Caco-2 (cell line): ENCODE data around the gene WWP2. TPM values are rescaled to one million over a fixed set of nuclear protein-coding genes. Genes with fewer than 3 reads are reported as not detected.

Experiments
- BruUV-seq: library from RNA; stranded (reverse); fragments of 400-500 nt; replicated peaks from 2 replicates; lab custom pipeline; 2021; lab: Mats Ljungman, UMichigan
- CTCF ChIA-PET: fragments of 300-600 bp; sonication (Branson Sonifier 250); formaldehyde crosslinking; loops from one replicate; lab custom pipeline; 2022; ENCODE audit warnings: antibody characterized with exemption; lab: Charles Lee
- POLR2A ChIA-PET: fragments of 300-600 bp; sonication (Branson Sonifier 250); formaldehyde crosslinking; loops from one replicate; lab custom pipeline; 2022; ENCODE audit warnings: antibody characterized with exemption; lab: Charles Lee
- DNase-seq, 2 experiments: peaks; one replicate each; pipeline versions ENCODE4 v3.0.0 to v3.0.0-alpha.2; 2020 to 2022
- H3K27me3 ChIP-seq: replicated peaks from 2 replicates; pipeline ENCODE4 v1.6.0; 2011; ENCODE audit warnings: low read length; ENCODE audit not compliant: control insufficient read depth, insufficient read depth
- H3K36me3 ChIP-seq: 2 replicates; pipeline ENCODE4 v1.5.1; 2011; ENCODE audit warnings: low read length; ENCODE audit not compliant: control insufficient read depth, insufficient read depth
- H3K4me1 ChIP-seq: fragments of 250-450 bp; sonication (Bioruptor Pico); 2 replicates; pipeline ENCODE4 v1.5.1; 2020; ENCODE audit warnings: mild to moderate bottlenecking
- H3K4me3 ChIP-seq: 2 replicates; pipeline ENCODE4 v1.5.1; 2011; ENCODE audit warnings: low read depth, mild to moderate bottlenecking, control low read depth, low read length
- H3K9me3 ChIP-seq: fragments of 250-450 bp; sonication (Bioruptor Pico); 2 replicates; pipeline ENCODE4 v1.5.1; 2020; ENCODE audit warnings: mild to moderate bottlenecking, moderate library complexity
- H3K27ac Mint-ChIP-seq: one replicate; pipeline ENCODE4 v1.8.0; 2022; ENCODE audit warnings: mixed read lengths; ENCODE audit not compliant: unreplicated experiment
- H3K27me3 Mint-ChIP-seq: one replicate; pipeline ENCODE4 v1.8.0; 2022; ENCODE audit warnings: mixed read lengths; ENCODE audit not compliant: insufficient read depth, unreplicated experiment
- H3K36me3 Mint-ChIP-seq: one replicate; pipeline ENCODE4 v1.8.0; 2022; ENCODE audit warnings: mild to moderate bottlenecking, mixed read lengths; ENCODE audit not compliant: insufficient read depth, unreplicated experiment
- H3K4me1 Mint-ChIP-seq: one replicate; pipeline ENCODE4 v1.8.0; 2022; ENCODE audit warnings: low read depth, mixed read lengths; ENCODE audit not compliant: unreplicated experiment
- H3K4me3 Mint-ChIP-seq: one replicate; pipeline ENCODE4 v1.8.0; 2022; ENCODE audit warnings: mild to moderate bottlenecking, moderate library complexity, mixed read lengths; ENCODE audit not compliant: unreplicated experiment
- H3K9me3 Mint-ChIP-seq: one replicate; pipeline ENCODE4 v1.8.0; 2022; ENCODE audit warnings: mixed read lengths; ENCODE audit not compliant: unreplicated experiment
- intact Hi-C: fragments of 100-400 bp; cut with micrococcal nuclease; formaldehyde crosslinking; loops from one replicate; pipeline ENCODE4 v1.10.0; 2022; ENCODE audit not compliant: unreplicated experiment
- total RNA-seq: library from RNA; stranded (reverse); gene quantifications from 2 replicates; pipeline ENCODE4 v1.2.3, GENCODE V29; 2022
- TF ChIP-seq, protein P1 (sequence below), 2 experiments: fragments of 200-600 bp in 1 of 2; IDR thresholded peaks; 1 replicate in 1 of 2; 2 replicates in 1 of 2; pipeline versions ENCODE4 v1.5.1 to v1.8.0; 2011 to 2022; ENCODE audit warnings: antibody characterized with exemption in 1 of 2, control low read depth in 1 of 2, inconsistent platforms in 1 of 2, low read depth in 1 of 2, low read length in 1 of 2, mild to moderate bottlenecking in 1 of 2, moderate library complexity in 1 of 2; ENCODE audit not compliant: insufficient read depth in 1 of 2, severe bottlenecking in 1 of 2, unreplicated experiment in 1 of 2

The WWP2 gene
- total RNA-seq, 1 experiment from 2014 or later = 39.7 TPM

DNA sequence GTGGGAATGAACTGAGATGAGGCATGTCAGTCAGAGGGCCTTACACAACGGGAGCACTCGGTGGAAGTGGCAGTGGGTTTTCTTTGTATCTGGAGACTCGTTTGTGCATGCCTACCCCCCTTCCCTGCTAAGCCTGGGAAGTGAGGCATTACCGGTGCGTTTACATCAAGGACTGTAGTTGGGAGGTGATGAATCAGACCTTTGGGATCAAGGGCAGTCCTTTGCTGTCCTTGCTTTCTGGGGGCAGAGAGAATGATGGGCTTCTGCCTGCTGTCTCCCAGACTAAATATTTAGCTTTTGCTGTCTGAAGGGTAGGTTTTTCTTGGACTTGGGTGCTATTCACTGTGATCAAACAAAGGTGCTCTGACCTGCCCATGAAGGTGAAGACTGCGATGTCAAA, 83.0 kb downstream of the WWP2 start:
- no peak overlapping the region for H3K27ac Mint-ChIP-seq
- H3K9me3 Mint-ChIP-seq = no peaks in the 10 kb centered on the region
- Histone ChIP-seq H3K9me3 (no peaks in the 10 kb centered on the region), H3K36me3 (no peaks in the 10 kb centered on the region), H3K27me3 (no peaks in the 10 kb centered on the region), H3K4me3 (no peak overlapping the region), H3K4me1 (no peaks in the 10 kb centered on the region)
- ChIA-PET POLR2A (no interaction called here), CTCF (interaction anchor here (0.5 kb wide), 1 partner anchor 36 kb away, joined by 4 read pairs; no protein-coding TSS in a partner anchor)
- TF ChIP-seq, protein P1, sequence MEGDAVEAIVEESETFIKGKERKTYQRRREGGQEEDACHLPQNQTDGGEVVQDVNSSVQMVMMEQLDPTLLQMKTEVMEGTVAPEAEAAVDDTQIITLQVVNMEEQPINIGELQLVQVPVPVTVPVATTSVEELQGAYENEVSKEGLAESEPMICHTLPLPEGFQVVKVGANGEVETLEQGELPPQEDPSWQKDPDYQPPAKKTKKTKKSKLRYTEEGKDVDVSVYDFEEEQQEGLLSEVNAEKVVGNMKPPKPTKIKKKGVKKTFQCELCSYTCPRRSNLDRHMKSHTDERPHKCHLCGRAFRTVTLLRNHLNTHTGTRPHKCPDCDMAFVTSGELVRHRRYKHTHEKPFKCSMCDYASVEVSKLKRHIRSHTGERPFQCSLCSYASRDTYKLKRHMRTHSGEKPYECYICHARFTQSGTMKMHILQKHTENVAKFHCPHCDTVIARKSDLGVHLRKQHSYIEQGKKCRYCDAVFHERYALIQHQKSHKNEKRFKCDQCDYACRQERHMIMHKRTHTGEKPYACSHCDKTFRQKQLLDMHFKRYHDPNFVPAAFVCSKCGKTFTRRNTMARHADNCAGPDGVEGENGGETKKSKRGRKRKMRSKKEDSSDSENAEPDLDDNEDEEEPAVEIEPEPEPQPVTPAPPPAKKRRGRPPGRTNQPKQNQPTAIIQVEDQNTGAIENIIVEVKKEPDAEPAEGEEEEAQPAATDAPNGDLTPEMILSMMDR (IDR thresholded peaks at IDR 0.05; ENCODE audit: insufficient read depth in 1 of 2, low read depth in 1 of 2, low read length in 1 of 2, severe bottlenecking in 1 of 2, unreplicated experiment in 1 of 2) = no peak
- no peaks in the 10 kb centered on the region for H3K27me3 Mint-ChIP-seq
- no peak overlapping the region for H3K4me3 Mint-ChIP-seq
- no peaks in the 10 kb centered on the region for H3K4me1 Mint-ChIP-seq
- BruUV-seq = no TSS peak
- peaks cover under 1% of the 10 kb centered on the region for H3K36me3 Mint-ChIP-seq
- intact Hi-C loops = no loop called here
- DNase-seq = no peak

DNA sequence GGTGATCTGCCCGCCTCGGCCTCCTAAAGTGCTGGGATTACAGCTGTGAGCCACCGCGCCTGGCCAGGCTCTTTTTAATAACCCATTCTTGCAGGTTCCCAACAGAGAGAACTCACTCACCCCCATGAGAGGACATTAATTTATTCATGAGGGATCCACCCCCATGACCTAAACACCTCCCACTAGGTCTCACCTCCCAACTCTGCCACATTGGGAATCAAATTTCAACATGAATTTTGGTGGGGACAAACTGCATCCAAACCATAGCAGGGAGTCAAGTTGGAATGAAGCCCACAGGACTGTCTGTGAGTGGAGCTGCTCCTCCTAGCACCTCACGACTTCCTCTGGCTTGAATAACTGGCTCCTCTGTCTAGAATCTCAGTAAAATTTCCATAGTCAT, 85.5 kb downstream of the WWP2 start:
- Mint-ChIP-seq H3K36me3 (no peaks in the 10 kb centered on the region), H3K27ac (no peak overlapping the region), H3K9me3 (no peaks in the 10 kb centered on the region), H3K27me3 (no peaks in the 10 kb centered on the region), H3K4me3 (no peak overlapping the region), H3K4me1 (no peaks in the 10 kb centered on the region)
- TF ChIP-seq, protein P1 (IDR thresholded peaks at IDR 0.05; ENCODE audit: insufficient read depth in 1 of 2, low read depth in 1 of 2, low read length in 1 of 2, severe bottlenecking in 1 of 2, unreplicated experiment in 1 of 2) = no peak
- H3K4me3 ChIP-seq = no peak overlapping the region
- intact Hi-C loops = no loop called here
- no peak for DNase-seq
- H3K9me3 ChIP-seq = no peaks in the 10 kb centered on the region
- ChIA-PET CTCF (no interaction called here), POLR2A (no interaction called here)
- H3K27me3 ChIP-seq = no peaks in the 10 kb centered on the region
- H3K36me3 ChIP-seq = no peaks in the 10 kb centered on the region
- H3K4me1 ChIP-seq = no peaks in the 10 kb centered on the region
- no TSS peak for BruUV-seq

- no TSS peak for BruUV-seq
- ChIA-PET POLR2A (no interaction called here), CTCF (interaction anchor here (1.5 kb wide), 1 partner anchor 82 kb away, joined by 5 read pairs; no protein-coding TSS in a partner anchor)
- intact Hi-C loops = no loop called here
- TF ChIP-seq, protein P1 (IDR thresholded peaks at IDR 0.05; ENCODE audit: insufficient read depth in 1 of 2, low read depth in 1 of 2, low read length in 1 of 2, severe bottlenecking in 1 of 2, unreplicated experiment in 1 of 2) = no peak
- H3K9me3 ChIP-seq = no peaks in the 10 kb centered on the region
- Mint-ChIP-seq H3K4me1 (no peaks in the 10 kb centered on the region), H3K27me3 (no peaks in the 10 kb centered on the region), H3K9me3 (no peaks in the 10 kb centered on the region), H3K27ac (no peak overlapping the region), H3K4me3 (no peak overlapping the region), H3K36me3 (peaks cover under 1% of the 10 kb centered on the region)
- H3K36me3 ChIP-seq = no peaks in the 10 kb centered on the region
- H3K27me3 ChIP-seq = no peaks in the 10 kb centered on the region
- H3K4me3 ChIP-seq = no peak overlapping the region
- no peak for DNase-seq
- H3K4me1 ChIP-seq = no peaks in the 10 kb centered on the region
Measured at GRCh38 chr16:69848637-69849545, 86.8 kb downstream of the WWP2 start.
